H9 (cell line): Measurements from ENCODE around the gene CORIN. TPM values are rescaled to one million over a fixed set of nuclear protein-coding genes. Genes with fewer than 3 reads are reported as not detected.

ENCODE experiments used
- DNase-seq: peaks from one replicate; pipeline ENCODE4 v3.0.0-alpha.2; 2017
- H2AFZ ChIP-seq: one replicate; pipeline ENCODE4 v1.6.1; 2013; ENCODE audit warnings: mild to moderate bottlenecking, low read length, control low read depth, moderate library complexity
- H2AK5ac ChIP-seq: 2 replicates; pipeline ENCODE4 v1.6.1; 2013; ENCODE audit warnings: low read length, control low read depth, mixed read lengths; ENCODE audit not compliant: insufficient read length
- H2BK120ac ChIP-seq: one replicate; pipeline ENCODE4 v1.6.1; 2013; ENCODE audit warnings: low read depth, mild to moderate bottlenecking, low read length, control low read depth, inconsistent platforms; ENCODE audit not compliant: poor library complexity, severe bottlenecking
- H2BK12ac ChIP-seq: 2 replicates; pipeline ENCODE4 v1.6.1; 2013; ENCODE audit warnings: low read length, control low read depth, mixed read lengths, low read depth; ENCODE audit not compliant: insufficient read length
- H2BK15ac ChIP-seq: 2 replicates; pipeline ENCODE4 v1.6.1; 2013; ENCODE audit warnings: low read depth, low read length, control low read depth
- H2BK20ac ChIP-seq: one replicate; pipeline ENCODE4 v1.6.1; 2013; ENCODE audit warnings: low read depth, mild to moderate bottlenecking, low read length, control low read depth, inconsistent platforms; ENCODE audit not compliant: poor library complexity, severe bottlenecking
- H2BK5ac ChIP-seq: 2 replicates; pipeline ENCODE4 v1.6.1; 2013; ENCODE audit warnings: low read length, control low read depth, mixed read lengths; ENCODE audit not compliant: insufficient read length
- H3K14ac ChIP-seq: 2 replicates; pipeline ENCODE4 v1.6.1; 2013; ENCODE audit warnings: low read length, control low read depth; ENCODE audit not compliant: insufficient read depth
- H3K18ac ChIP-seq: 2 replicates; pipeline ENCODE4 v1.6.1; 2013; ENCODE audit warnings: low read depth, mild to moderate bottlenecking, mixed read lengths, low read length, control low read depth; ENCODE audit not compliant: insufficient read length
- H3K23ac ChIP-seq: 2 replicates; pipeline ENCODE4 v1.6.1; 2013; ENCODE audit warnings: low read length, control low read depth, mixed read lengths, low read depth; ENCODE audit not compliant: insufficient read length
- H3K23me2 ChIP-seq: 2 replicates; pipeline ENCODE4 v1.6.1; 2013; ENCODE audit warnings: low read depth, mild to moderate bottlenecking, mixed read lengths, low read length, control low read depth; ENCODE audit not compliant: insufficient read length, poor library complexity, severe bottlenecking
- H3K27ac ChIP-seq: 2 replicates; pipeline ENCODE4 v1.5.1; 2013; ENCODE audit warnings: low read length, control low read depth, mixed read lengths, low read depth; ENCODE audit not compliant: insufficient read length
- H3K27me3 ChIP-seq: 2 replicates; pipeline ENCODE4 v1.6.1; 2013; ENCODE audit warnings: low read length, control low read depth, inconsistent platforms; ENCODE audit not compliant: insufficient read depth
- H3K4ac ChIP-seq: 2 replicates; pipeline ENCODE4 v1.6.1; 2013; ENCODE audit warnings: low read depth, mild to moderate bottlenecking, control low read depth, inconsistent platforms, low read length, moderate library complexity
- H3K4me1 ChIP-seq: 2 replicates; pipeline ENCODE4 v1.6.1; 2013; ENCODE audit warnings: low read length, control low read depth, inconsistent platforms; ENCODE audit not compliant: insufficient read depth
- H3K4me2 ChIP-seq: 2 replicates; pipeline ENCODE4 v1.6.1; 2013; ENCODE audit warnings: low read length, control low read depth, mixed read lengths; ENCODE audit not compliant: insufficient read length, insufficient read depth
- H3K56ac ChIP-seq: 2 replicates; pipeline ENCODE4 v1.6.1; 2013; ENCODE audit warnings: low read depth, mild to moderate bottlenecking, mixed read lengths, low read length, control low read depth; ENCODE audit not compliant: insufficient read length
- H3K79me1 ChIP-seq: 2 replicates; pipeline ENCODE4 v1.6.1; 2013; ENCODE audit warnings: low read depth, mild to moderate bottlenecking, moderate library complexity, low read length, control low read depth, inconsistent platforms; ENCODE audit not compliant: insufficient read depth, poor library complexity, severe bottlenecking
- H3K79me2 ChIP-seq: 2 replicates; pipeline ENCODE4 v1.6.1; 2013; ENCODE audit warnings: low read length, control low read depth, inconsistent platforms; ENCODE audit not compliant: insufficient read depth
- H3K9ac ChIP-seq: 2 replicates; pipeline ENCODE4 v1.6.1; 2013; ENCODE audit warnings: low read length, control low read depth, mixed read lengths; ENCODE audit not compliant: insufficient read length; ENCODE audit errors: extremely low read depth
- H3K9me3 ChIP-seq: one replicate; pipeline ENCODE4 v1.6.1; 2013; ENCODE audit warnings: low read depth, low read length, inconsistent platforms; ENCODE audit not compliant: control insufficient read depth
- H3T11ph ChIP-seq: one replicate; pipeline ENCODE4 v1.6.1; 2013; ENCODE audit warnings: mild to moderate bottlenecking, low read length, control low read depth, inconsistent platforms
- H4K20me1 ChIP-seq: one replicate; pipeline ENCODE4 v1.6.1; 2013; ENCODE audit not compliant: control insufficient read depth, insufficient read length, insufficient read depth
- H4K5ac ChIP-seq: 2 replicates; pipeline ENCODE4 v1.6.1; 2013; ENCODE audit warnings: low read depth, mild to moderate bottlenecking, mixed read lengths, low read length, control low read depth; ENCODE audit not compliant: insufficient read length
- H4K8ac ChIP-seq: replicated peaks from 2 replicates; pipeline ENCODE4 v1.6.1; 2013; ENCODE audit warnings: low read length, control low read depth, mixed read lengths, low read depth; ENCODE audit not compliant: insufficient read length
- H4K91ac ChIP-seq: 2 replicates; pipeline ENCODE4 v1.6.1; 2013; ENCODE audit warnings: low read depth, mild to moderate bottlenecking, moderate library complexity, mixed read lengths, low read length, control low read depth; ENCODE audit not compliant: insufficient read length
- H3K27ac Mint-ChIP-seq, 3 experiments: 2 replicates in 2 of 3; 3 replicates in 1 of 3; pipeline ENCODE4 v1.8.0; 2020 to 2021; ENCODE audit warnings: mixed read lengths in 3 of 3, mild to moderate bottlenecking in 1 of 3, moderate library complexity in 1 of 3
- H3K27me3 Mint-ChIP-seq: 2 replicates; pipeline ENCODE4 v1.8.0; 2021; ENCODE audit warnings: low read depth, mild to moderate bottlenecking, moderate library complexity, mixed read lengths
- H3K36me3 Mint-ChIP-seq, 3 experiments: 2 replicates in 2 of 3; 3 replicates in 1 of 3; pipeline ENCODE4 v1.8.0; 2020 to 2021; ENCODE audit warnings: low read depth in 3 of 3, mixed read lengths in 3 of 3; ENCODE audit not compliant: insufficient read depth in 1 of 3
- H3K4me1 Mint-ChIP-seq, 2 experiments: 2 replicates each; pipeline ENCODE4 v1.8.0; 2020; ENCODE audit warnings: mixed read lengths in 2 of 2
- H3K4me3 Mint-ChIP-seq, 2 experiments: 2 replicates in 1 of 2; 3 replicates in 1 of 2; pipeline ENCODE4 v1.8.0; 2020 to 2021; ENCODE audit warnings: mild to moderate bottlenecking in 2 of 2, mixed read lengths in 2 of 2, moderate library complexity in 1 of 2
- H3K9me3 Mint-ChIP-seq, 2 experiments: 2 replicates in 1 of 2; 3 replicates in 1 of 2; pipeline ENCODE4 v1.8.0; 2020; ENCODE audit warnings: mild to moderate bottlenecking in 2 of 2, mixed read lengths in 2 of 2, moderate library complexity in 1 of 2
- WGBS: extraction: QIAGEN DNeasy Blood & Tissue Kit; methylation state at CpG from one replicate; pipeline ENCODE4 v1.1.7; 2013; ENCODE audit warnings: missing lambda C conversion rate, low lambda C conversion rate, mixed read lengths; ENCODE audit not compliant: insufficient read length; ENCODE audit errors: extremely low coverage; 5-methylcytosine and 5-hydroxymethylcytosine counted together
- total RNA-seq: library from RNA; stranded (reverse); gene quantifications from 2 replicates; pipeline ENCODE4 v1.2.1, GENCODE V29; 2021
- TF ChIP-seq, protein P1 (sequence below): fragments of 200-600 bp; sonication (generic); conservative IDR thresholded peaks from 3 replicates; pipeline ENCODE4 v1.8.0; 2021; ENCODE audit warnings: antibody characterized with exemption, mild to moderate bottlenecking

Gene CORIN
- total RNA-seq, 1 experiment from 2014 or later = 0.39 TPM

DNA sequence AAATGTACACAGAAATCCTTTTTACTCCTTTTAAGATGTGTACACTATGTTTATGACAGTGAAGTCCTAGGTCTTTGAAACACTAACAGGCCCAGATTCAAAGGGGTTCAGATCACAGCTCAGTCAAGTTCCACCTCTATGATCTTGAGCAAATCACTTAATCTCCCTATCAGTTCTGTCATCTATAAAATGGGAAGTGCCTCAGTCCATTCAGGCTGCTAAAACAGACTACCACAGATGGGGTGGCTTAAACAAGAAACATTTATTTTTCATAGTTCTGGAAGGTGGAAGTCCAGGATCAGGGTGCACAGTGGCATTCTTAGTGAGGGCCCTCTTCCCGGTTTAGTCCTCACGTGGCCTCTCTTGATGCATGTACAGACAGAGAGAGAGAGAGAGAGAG is 117.1 kb downstream of the CORIN start:
- TF ChIP-seq, protein P1, sequence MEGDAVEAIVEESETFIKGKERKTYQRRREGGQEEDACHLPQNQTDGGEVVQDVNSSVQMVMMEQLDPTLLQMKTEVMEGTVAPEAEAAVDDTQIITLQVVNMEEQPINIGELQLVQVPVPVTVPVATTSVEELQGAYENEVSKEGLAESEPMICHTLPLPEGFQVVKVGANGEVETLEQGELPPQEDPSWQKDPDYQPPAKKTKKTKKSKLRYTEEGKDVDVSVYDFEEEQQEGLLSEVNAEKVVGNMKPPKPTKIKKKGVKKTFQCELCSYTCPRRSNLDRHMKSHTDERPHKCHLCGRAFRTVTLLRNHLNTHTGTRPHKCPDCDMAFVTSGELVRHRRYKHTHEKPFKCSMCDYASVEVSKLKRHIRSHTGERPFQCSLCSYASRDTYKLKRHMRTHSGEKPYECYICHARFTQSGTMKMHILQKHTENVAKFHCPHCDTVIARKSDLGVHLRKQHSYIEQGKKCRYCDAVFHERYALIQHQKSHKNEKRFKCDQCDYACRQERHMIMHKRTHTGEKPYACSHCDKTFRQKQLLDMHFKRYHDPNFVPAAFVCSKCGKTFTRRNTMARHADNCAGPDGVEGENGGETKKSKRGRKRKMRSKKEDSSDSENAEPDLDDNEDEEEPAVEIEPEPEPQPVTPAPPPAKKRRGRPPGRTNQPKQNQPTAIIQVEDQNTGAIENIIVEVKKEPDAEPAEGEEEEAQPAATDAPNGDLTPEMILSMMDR = no peak
- no peak overlapping the region for H3K27ac Mint-ChIP-seq
- WGBS = no CpG with 5 or more reads among the region's 2 CpGs
- Histone ChIP-seq H3K23ac (no peak overlapping the region), H3K79me1 (no peaks in the 10 kb centered on the region), H3K56ac (no peak overlapping the region), H2BK12ac (no peak overlapping the region), H3K79me2 (no peaks in the 10 kb centered on the region), H3K4me2 (no peak overlapping the region), H3K23me2 (no peaks in the 10 kb centered on the region), H2BK120ac (no peak overlapping the region), H4K20me1 (no peaks in the 10 kb centered on the region), H4K91ac (no peak overlapping the region), H2BK15ac (no peak overlapping the region), H3K9ac (no peak overlapping the region), H3K14ac (no peak overlapping the region), H3K18ac (no peak overlapping the region), H3T11ph (no peak overlapping the region), H2AK5ac (no peak overlapping the region), H3K9me3 (no peaks in the 10 kb centered on the region), H3K27ac (no peak overlapping the region), H3K27me3 (no peaks in the 10 kb centered on the region), H3K4ac (no peak overlapping the region), H2AFZ (no peak overlapping the region), H2BK5ac (no peak overlapping the region), H2BK20ac (no peak overlapping the region), H4K8ac (no peak overlapping the region), H3K4me1 (peaks cover 2% of the 10 kb centered on the region; the same call in 1 of the 2 replicates), H4K5ac (no peak overlapping the region)
- H3K4me1 Mint-ChIP-seq = peaks cover 14 to 15% of the 10 kb centered on the region in 2 experiments
- no peak for DNase-seq
- no peaks in the 10 kb centered on the region for H3K9me3 Mint-ChIP-seq
- no peak overlapping the region for H3K4me3 Mint-ChIP-seq
- H3K36me3 Mint-ChIP-seq = no peaks in the 10 kb centered on the region
- peaks cover 3% of the 10 kb centered on the region for H3K27me3 Mint-ChIP-seq
